Measurements from ENCODE around the gene REP15.

GRCh38 chr12:27733052-27733656 is 36.9 kb downstream of the REP15 start:
- TF ChIP-seq CTCF (IDR thresholded peaks at IDR 0.05; ENCODE audit: control extremely low read depth in 1 of 3, insufficient read depth in 1 of 3, low read depth in 1 of 3, low read length in 3 of 3) = peak in 2 of 3 experiments; percentile 74 to 75; a peak in 3 of 4 replicates
- no peak for TF ChIP-seq SIX5 (IDR thresholded peaks at IDR 0.05; ENCODE audit: low read depth, low read length)
- no peak for TF ChIP-seq ASH2L (IDR thresholded peaks at IDR 0.05; ENCODE audit: low read length)
- no peak for TF ChIP-seq YY1 (IDR thresholded peaks at IDR 0.05; ENCODE audit: low read depth, low read length)
- no peak for TF ChIP-seq MAX (IDR thresholded peaks at IDR 0.05)
- no peak for TF ChIP-seq KDM1A (IDR thresholded peaks at IDR 0.05; ENCODE audit: borderline replicate concordance, low read length)
- no peak for TF ChIP-seq SIN3A (conservative IDR thresholded peaks at IDR 0.05 in 1 of 2, IDR thresholded peaks at IDR 0.05 in 1 of 2; ENCODE audit: low read depth in 1 of 2, low read length in 2 of 2)
- no peak for TF ChIP-seq EGR1 (IDR thresholded peaks at IDR 0.05; ENCODE audit: borderline replicate concordance, low read depth, low read length)
- no peak for TF ChIP-seq GABPA (IDR thresholded peaks at IDR 0.05; ENCODE audit: borderline replicate concordance, insufficient read depth, low read length)
